ENCODE results near the gene GRM2.
A peak's percentile ranks its signal among the peaks of the same experiment; 100 is the strongest.

The GRM2 gene

GRCh38 chr3:51680663-51681230, 26.1 kb upstream of the GRM2 start:
- no peak for DNase-seq

- peak; percentile 70 for DNase-seq
These were observed 25.4 kb upstream of the GRM2 start for GRCh38 chr3:51681453-51681852.

GRCh38 chr3:51682079-51682478, 24.8 kb upstream of the GRM2 start:
- peak; percentile 91 for DNase-seq

- DNase-seq = no peak
These were observed 24.3 kb upstream of the GRM2 start for GRCh38 chr3:51682526-51682925.

GRCh38 chr3:51683566-51683965, 23.3 kb upstream of the GRM2 start:
- no peak for DNase-seq

- DNase-seq = peak; percentile 36
These were observed 21.7 kb upstream of the GRM2 start for GRCh38 chr3:51684971-51685751.

GRCh38 chr3:51686056-51686455, 20.8 kb upstream of the GRM2 start:
- DNase-seq = no peak

- peak; percentile 92 for DNase-seq
These were observed 20.2 kb upstream of the GRM2 start for GRCh38 chr3:51686512-51687215.

GRCh38 chr3:51687431-51688205, 19.2 kb upstream of the GRM2 start:
- DNase-seq = no peak

- DNase-seq = no peak
These were observed 18.7 kb upstream of the GRM2 start for GRCh38 chr3:51688206-51688600.

GRCh38 chr3:51691021-51691420, 15.8 kb upstream of the GRM2 start:
- no peak for DNase-seq

- no peak for DNase-seq
These were observed 14.9 kb upstream of the GRM2 start for GRCh38 chr3:51691949-51692348.

- DNase-seq = no peak
These were observed 13.9 kb upstream of the GRM2 start for GRCh38 chr3:51692980-51693395.

GRCh38 chr3:51696954-51697353, 9.9 kb upstream of the GRM2 start:
- no peak for DNase-seq

- no peak for DNase-seq
These were observed 8.7 kb upstream of the GRM2 start for GRCh38 chr3:51698209-51698608.

GRCh38 chr3:51700403-51700802, 6.5 kb upstream of the GRM2 start:
- no peak for DNase-seq

- no peak for DNase-seq
These were observed 4.7 kb upstream of the GRM2 start for GRCh38 chr3:51702156-51702555.

GRCh38 chr3:51703068-51703760, 3.7 kb upstream of the GRM2 start:
- no peak for DNase-seq

- DNase-seq = no peak
These were observed 2.9 kb upstream of the GRM2 start for GRCh38 chr3:51703761-51704510.

GRCh38 chr3:51704511-51704950, 2.3 kb upstream of the GRM2 start:
- no peak for DNase-seq

- DNase-seq = no peak
These were observed 1.4 kb upstream of the GRM2 start for GRCh38 chr3:51705276-51706020.

Data from CD4-positive, alpha-beta T cell treated with Interleukin-17A for 1 hour (primary cell).